Liver (tissue), 3 donors: Measurements from ENCODE around the gene MAML3.

Experiments
- ATF3 ChIP-seq: IDR thresholded peaks from 2 replicates; pipeline ENCODE4 v1.6.1; 2016; ENCODE audit warnings: antibody characterized with exemption
- CTCF ChIP-seq: fragments of 150-350 bp; IDR thresholded peaks from 2 replicates; pipeline ENCODE4 v1.5.1; 2017; ENCODE audit warnings: improper control_type of control experiment, low read depth, low read length; ENCODE audit not compliant: missing input control
- EGR1 ChIP-seq, 2 donors: IDR thresholded peaks; 2 replicates each; pipeline ENCODE4 v1.6.1; 2016 to 2018; ENCODE audit warnings: antibody characterized with exemption in 2 of 2, low read depth in 2 of 2
- FOXA1 ChIP-seq: IDR thresholded peaks from 2 replicates; pipeline ENCODE4 v1.6.1; 2016; ENCODE audit warnings: antibody characterized with exemption
- MAX ChIP-seq: IDR thresholded peaks from 2 replicates; pipeline ENCODE4 v1.6.1; 2016; ENCODE audit warnings: antibody characterized with exemption
- REST ChIP-seq: IDR thresholded peaks from 2 replicates; pipeline ENCODE4 v1.6.1; 2016; ENCODE audit warnings: antibody characterized with exemption, mild to moderate bottlenecking
- RXRA ChIP-seq, 2 donors: IDR thresholded peaks; 2 replicates each; pipeline ENCODE4 v1.6.1; 2017 to 2018; ENCODE audit warnings: antibody characterized with exemption in 2 of 2, mild to moderate bottlenecking in 1 of 2
- YY1 ChIP-seq: IDR thresholded peaks from 2 replicates; pipeline ENCODE4 v1.6.1; 2016; ENCODE audit warnings: antibody characterized with exemption, mild to moderate bottlenecking
- ZBTB33 ChIP-seq: IDR thresholded peaks from 2 replicates; pipeline ENCODE4 v1.6.1; 2016; ENCODE audit warnings: antibody characterized with exemption
- donor health status: healthy.
- donor health status: healthy.

GRCh38 chr4:139682309-139682708 is 471.7 kb downstream of the MAML3 start:
- TF ChIP-seq CTCF, result no peak
- no peak for TF ChIP-seq REST
- TF ChIP-seq ZBTB33, result no peak
- TF ChIP-seq RXRA (IDR thresholded peaks at IDR 0.05), result no peak
- TF ChIP-seq ATF3, result no peak
- no peak for TF ChIP-seq MAX
- no peak for TF ChIP-seq EGR1 (IDR thresholded peaks at IDR 0.05; ENCODE audit: low read depth in 2 of 2)
- TF ChIP-seq YY1, result no peak
- TF ChIP-seq FOXA1, result no peak
